IMR-90 (cell line): Measurements from ENCODE around the gene MED12L. TPM values are rescaled to one million over a fixed set of nuclear protein-coding genes. Genes with fewer than 3 reads are reported as not detected.

Source experiments
- ATAC-seq: fragments of 200-7000 bp; cut with Tn5 transposase; 2 replicates; pipeline ENCODE4 v1.9.1; 2020; ENCODE audit warnings: low read depth, mild to moderate bottlenecking, moderate library complexity
- BruUV-seq: library from RNA; stranded (reverse); fragments of 400-500 nt; replicated peaks from 2 replicates; lab custom pipeline; 2021; lab: Mats Ljungman, UMichigan
- CTCF ChIA-PET: fragments of 300-600 bp; formaldehyde crosslinking; extraction: SDS; loops from one replicate; lab custom pipeline; 2021; ENCODE audit warnings: antibody characterized with exemption; lab: Yijun Ruan, JAX
- POLR2A ChIA-PET: fragments of 300-600 bp; sonication (Branson Sonifier 250); formaldehyde crosslinking; loops from one replicate; lab custom pipeline; 2022; ENCODE audit warnings: antibody characterized with exemption; ENCODE audit not compliant: unreplicated experiment; lab: Charles Lee
- DNase-seq: peaks from one replicate; pipeline ENCODE4 v3.0.0; 2013
- H2AFZ ChIP-seq: replicated peaks from 2 replicates; pipeline ENCODE3; 2013; ENCODE audit warnings: low read length, mild to moderate bottlenecking; ENCODE audit not compliant: poor library complexity
- H2AK5ac ChIP-seq: 2 replicates; pipeline ENCODE4 v1.6.1; 2013; ENCODE audit warnings: low read depth, low read length, inconsistent platforms
- H2AK9ac ChIP-seq: replicated peaks from 2 replicates; pipeline ENCODE3; 2013; ENCODE audit warnings: mild to moderate bottlenecking, low read depth, low read length, moderate library complexity; ENCODE audit not compliant: poor library complexity
- H2BK120ac ChIP-seq: 2 replicates; pipeline ENCODE4 v1.6.1; 2013; ENCODE audit warnings: low read depth, low read length, inconsistent platforms
- H2BK15ac ChIP-seq: 3 replicates; pipeline ENCODE4 v1.6.1; 2013; ENCODE audit warnings: low read depth, low read length, inconsistent platforms
- H2BK20ac ChIP-seq: 2 replicates; pipeline ENCODE4 v1.6.1; 2013; ENCODE audit warnings: low read depth, mild to moderate bottlenecking, inconsistent platforms, low read length, moderate library complexity
- H2BK5ac ChIP-seq: 2 replicates; pipeline ENCODE4 v1.6.1; 2013; ENCODE audit warnings: mild to moderate bottlenecking, low read depth, low read length, inconsistent platforms; ENCODE audit not compliant: poor library complexity, severe bottlenecking
- H3K14ac ChIP-seq: replicated peaks from 2 replicates; pipeline ENCODE4 v1.6.1; 2013; ENCODE audit warnings: low read depth, low read length, inconsistent platforms
- H3K18ac ChIP-seq: 2 replicates; pipeline ENCODE4 v1.6.1; 2013; ENCODE audit warnings: low read depth, low read length, control low read depth
- H3K23ac ChIP-seq: 2 replicates; pipeline ENCODE4 v1.6.1; 2013; ENCODE audit warnings: low read depth, low read length, inconsistent platforms
- H3K27ac ChIP-seq: 2 replicates; pipeline ENCODE4 v1.5.1; 2013; ENCODE audit warnings: mild to moderate bottlenecking, control low read depth, low read length; ENCODE audit not compliant: insufficient read depth
- H3K27me3 ChIP-seq: 2 replicates; pipeline ENCODE4 v1.6.1; 2013; ENCODE audit warnings: low read length; ENCODE audit not compliant: control insufficient read depth, insufficient read depth
- H3K36me3 ChIP-seq: 2 replicates; pipeline ENCODE4 v1.6.1; 2013; ENCODE audit warnings: low read length, mixed read lengths; ENCODE audit not compliant: control insufficient read depth, insufficient read depth
- H3K4ac ChIP-seq: 2 replicates; pipeline ENCODE4 v1.6.1; 2013; ENCODE audit warnings: low read depth, low read length, inconsistent platforms
- H3K4me1 ChIP-seq: 2 replicates; pipeline ENCODE4 v1.6.1; 2013; ENCODE audit warnings: low read length, mixed read lengths; ENCODE audit not compliant: control insufficient read depth, insufficient read depth
- H3K4me2 ChIP-seq: 2 replicates; pipeline ENCODE4 v1.6.1; 2013; ENCODE audit warnings: low read depth, mild to moderate bottlenecking, control low read depth, low read length, moderate library complexity
- H3K4me3 ChIP-seq: 2 replicates; pipeline ENCODE4 v1.5.1; 2013; ENCODE audit warnings: low read depth, mild to moderate bottlenecking, control low read depth, low read length, moderate library complexity; ENCODE audit not compliant: insufficient read depth
- H3K56ac ChIP-seq: 2 replicates; pipeline ENCODE4 v1.6.1; 2013; ENCODE audit warnings: low read length, inconsistent platforms; ENCODE audit not compliant: insufficient read depth; ENCODE audit errors: extremely low read depth
- H3K79me1 ChIP-seq, 2 experiments: 2 replicates each; pipeline ENCODE4 v1.6.1; 2013; ENCODE audit warnings: low read length in 2 of 2, inconsistent platforms in 1 of 2, low read depth in 1 of 2
- H3K9ac ChIP-seq: 2 replicates; pipeline ENCODE4 v1.6.1; 2013; ENCODE audit warnings: low read depth, low read length, control low read depth
- H3K9me1 ChIP-seq: 2 replicates; pipeline ENCODE4 v1.6.1; 2013; ENCODE audit warnings: low read length, inconsistent platforms; ENCODE audit not compliant: insufficient read depth
- H3K9me3 ChIP-seq: 2 replicates; pipeline ENCODE4 v1.6.1; 2013; ENCODE audit warnings: low read length; ENCODE audit not compliant: control insufficient read depth, insufficient read depth
- H4K20me1 ChIP-seq: 2 replicates; pipeline ENCODE4 v1.6.1; 2013; ENCODE audit warnings: low read length, inconsistent platforms; ENCODE audit not compliant: insufficient read depth
- H4K5ac ChIP-seq: 2 replicates; pipeline ENCODE4 v1.6.1; 2013; ENCODE audit warnings: mild to moderate bottlenecking, low read depth, low read length, control low read depth
- H4K8ac ChIP-seq, 2 experiments: 2 replicates each; pipeline ENCODE4 v1.6.1; 2013; ENCODE audit warnings: low read depth in 2 of 2, low read length in 2 of 2, control low read depth in 1 of 2, inconsistent platforms in 1 of 2
- H4K91ac ChIP-seq: 2 replicates; pipeline ENCODE4 v1.6.1; 2013; ENCODE audit warnings: low read depth, low read length, inconsistent platforms; ENCODE audit not compliant: insufficient read depth
- BHLHE40 ChIP-seq: fragments of 150-350 bp; IDR thresholded peaks from 2 replicates; pipeline ENCODE4 v1.6.1; 2016; ENCODE audit warnings: mild to moderate bottlenecking, low read depth, low read length
- CTCF ChIP-seq: conservative IDR thresholded peaks from 2 replicates; pipeline ENCODE4 v1.5.1; 2012; ENCODE audit warnings: mild to moderate bottlenecking, low read depth, low read length, improper control_type of control experiment
- FOS ChIP-seq: fragments of 150-350 bp; IDR thresholded peaks from 2 replicates; pipeline ENCODE4 v1.6.1; 2016; ENCODE audit warnings: low read depth, low read length
- MAZ ChIP-seq: IDR thresholded peaks from 2 replicates; pipeline ENCODE4 v1.6.1; 2012; ENCODE audit warnings: low read depth, mild to moderate bottlenecking, low read length, improper control_type of control experiment, moderate library complexity, borderline replicate concordance
- POLR2A ChIP-seq: IDR thresholded peaks from 2 replicates; pipeline ENCODE4 v1.6.1; 2012; ENCODE audit warnings: mild to moderate bottlenecking, low read depth, low read length
- RCOR1 ChIP-seq: IDR thresholded peaks from 2 replicates; pipeline ENCODE4 v1.6.1; 2012; ENCODE audit warnings: mild to moderate bottlenecking, low read length, improper control_type of control experiment; ENCODE audit not compliant: insufficient replicate concordance
- WGBS, 2 experiments: methylation state at CpG; one replicate each; pipeline versions ENCODE4 v1.1.5 to v1.1.7; 2013; ENCODE audit warnings: missing lambda C conversion rate in 2 of 2; ENCODE audit not compliant: insufficient read length in 1 of 2; ENCODE audit errors: extremely low coverage in 2 of 2; 5-methylcytosine and 5-hydroxymethylcytosine counted together
- dilution Hi-C: fragments of 300-500 bp; cut with HindIII; formaldehyde crosslinking; loops from one replicate; pipeline ENCODE4 v1.14.3; 2018; ENCODE audit warnings: low sequenced_read_pairs; ENCODE audit not compliant: unreplicated experiment
- in situ Hi-C: fragments of 300-500 bp; cut with MboI; formaldehyde crosslinking; loops from 3 replicates; pipeline ENCODE4 v1.14.3; 2019; ENCODE audit warnings: low sequenced_read_pairs, inconsistent platforms, mixed read lengths
- intact Hi-C: fragments of 100-400 bp; cut with micrococcal nuclease; formaldehyde crosslinking; loops from 2 replicates; pipeline ENCODE4 v1.10.0; 2022
- polyA plus RNA-seq, 3 experiments: library from polyadenylated mRNA; depleted of rRNA; stranded (reverse); fragments of >200 nt; gene quantifications; 2 replicates each; pipeline ENCODE4 v1.2.3, GENCODE V29; 2012; ENCODE audit warnings: low replicate concordance in 1 of 3
- total RNA-seq: library from RNA; depleted of rRNA; stranded (reverse); fragments of >200 nt; gene quantifications from 2 replicates; pipeline ENCODE4 v1.2.3, GENCODE V29; 2012

MED12L gene
- total and polyA plus RNA-seq, 2 of the 4 experiments (the other 2 are of a cell fraction) = 0.05 to 0.18 TPM

GRCh38 chr3:151293127-151293526 is 207.7 kb downstream of the MED12L start:
- Histone ChIP-seq H2AK5ac (peak overlapping the region; percentile 51; the same call in 1 of the 2 replicates), H4K20me1 (no peaks in the 10 kb centered on the region), H3K14ac (no peak overlapping the region), H3K27ac (no peak overlapping the region), H2BK15ac (0 out of 3 replicates have a peak overlapping the region, but pooled peaks have one; percentile 28), H3K27me3 (no peaks in the 10 kb centered on the region), H3K9me1 (no peaks in the 10 kb centered on the region), H4K91ac (no peak overlapping the region), H3K9me3 (no peaks in the 10 kb centered on the region), H3K4me3 (no peak overlapping the region), H3K4me1 (no peaks in the 10 kb centered on the region), H2BK120ac (no peak overlapping the region), H3K23ac (no peak overlapping the region), H3K79me1 (no peaks in the 10 kb centered on the region), H3K36me3 (no peaks in the 10 kb centered on the region), H3K4me2 (no peak overlapping the region), H3K9ac (no peak overlapping the region), H3K56ac (no peak overlapping the region), H2BK5ac (no peak overlapping the region), H4K5ac (no peak overlapping the region), H3K4ac (no peak overlapping the region), H4K8ac (no peak overlapping the region; a peak in 1 of 4 replicates), H3K18ac (peak overlapping the region; percentile 76; the same call in 1 of the 2 replicates), H2AK9ac (no peak overlapping the region), H2AFZ (peak overlapping the region; percentile 36), H2BK20ac (no peak overlapping the region)
- no TSS peak for BruUV-seq
- no peak for TF ChIP-seq CTCF
- TF ChIP-seq POLR2A = no peak
- no peak for TF ChIP-seq RCOR1
- no peak for TF ChIP-seq FOS
- no peak for TF ChIP-seq BHLHE40
- no peak for TF ChIP-seq MAZ
- DNase-seq (no peak), ATAC-seq (no peak)
- intact Hi-C loops = loop anchor here (10.0 kb wide), 1 partner anchor 172 kb away; the partner anchor contains the start of gene IGSF10
- WGBS, 2 experiments = no CpG with 5 or more reads among the region's 6 CpGs
- CTCF ChIA-PET = interaction anchor here (1.2 to 2.0 kb wide), 2 partner anchors 65 to 545 kb away, joined by 5 to 7 read pairs; no protein-coding TSS in a partner anchor
- in situ Hi-C loops = loop anchor here (5.0 to 10.0 kb wide), 2 partner anchors 542 to 624 kb away; no protein-coding TSS in a partner anchor
- dilution Hi-C loops = no loop called here
- POLR2A ChIA-PET = no interaction called here
